Endothelial cell (in vitro differentiated cells): ENCODE results near the gene CDKAL1. TPM values are rescaled to one million over a fixed set of nuclear protein-coding genes. Genes with fewer than 3 reads are reported as not detected.

Experiments used
- DNase-seq: peaks from one replicate; pipeline ENCODE4 v3.0.0; 2021; ENCODE audit warnings: low spot score
- H3K27ac Mint-ChIP-seq: one replicate; pipeline ENCODE4 v1.8.0; 2021; ENCODE audit warnings: mixed read lengths, inconsistent platforms; ENCODE audit not compliant: unreplicated experiment
- H3K27me3 Mint-ChIP-seq: one replicate; pipeline ENCODE4 v1.8.0; 2021; ENCODE audit warnings: mild to moderate bottlenecking, moderate library complexity, mixed read lengths, inconsistent platforms; ENCODE audit not compliant: unreplicated experiment
- H3K36me3 Mint-ChIP-seq: one replicate; pipeline ENCODE4 v1.8.0; 2021; ENCODE audit warnings: mild to moderate bottlenecking, low read depth, mixed read lengths, inconsistent platforms; ENCODE audit not compliant: unreplicated experiment
- H3K4me1 Mint-ChIP-seq: one replicate; pipeline ENCODE4 v1.8.0; 2021; ENCODE audit warnings: mild to moderate bottlenecking, mixed read lengths, inconsistent platforms; ENCODE audit not compliant: unreplicated experiment
- H3K4me3 Mint-ChIP-seq: one replicate; pipeline ENCODE4 v1.8.0; 2021; ENCODE audit warnings: mild to moderate bottlenecking, mixed read lengths, inconsistent platforms; ENCODE audit not compliant: unreplicated experiment
- H3K9me3 Mint-ChIP-seq: one replicate; pipeline ENCODE4 v1.8.0; 2021; ENCODE audit warnings: mixed read lengths, inconsistent platforms; ENCODE audit not compliant: unreplicated experiment
- CTCF ChIP-seq: fragments of 200-600 bp; sonication (generic); IDR thresholded peaks from one replicate; pipeline ENCODE4 v1.5.0; 2021; ENCODE audit warnings: antibody characterized with exemption; ENCODE audit not compliant: unreplicated experiment
- total RNA-seq: library from RNA; stranded (reverse); fragmentation: NEBNext Ultra II Directional; extraction: Animal tissue kit (Norgen Biotek cat#: 25700); gene quantifications from one replicate; pipeline ENCODE4 v1.2.1, GENCODE V29; 2021; ENCODE audit not compliant: unreplicated experiment

The CDKAL1 gene
- total RNA-seq, 1 donor from 2014 or later, result 43.9 TPM

- DNase-seq, result no peak
- H3K9me3 Mint-ChIP-seq, result no peaks in the 10 kb centered on the region
- H3K4me1 Mint-ChIP-seq, result peaks cover 8% of the 10 kb centered on the region
- TF ChIP-seq CTCF, result no peak
- H3K4me3 Mint-ChIP-seq, result no peak overlapping the region
- no peaks in the 10 kb centered on the region for H3K27me3 Mint-ChIP-seq
- H3K27ac Mint-ChIP-seq, result no peak overlapping the region
- no peaks in the 10 kb centered on the region for H3K36me3 Mint-ChIP-seq
Measured at GRCh38 chr6:20954315-20954714, 420.1 kb downstream of the CDKAL1 start.

- H3K4me1 Mint-ChIP-seq, result peaks cover 8% of the 10 kb centered on the region
- DNase-seq, result no peak
- no peak overlapping the region for H3K4me3 Mint-ChIP-seq
- H3K9me3 Mint-ChIP-seq, result no peaks in the 10 kb centered on the region
- H3K27me3 Mint-ChIP-seq, result no peaks in the 10 kb centered on the region
- no peak overlapping the region for H3K27ac Mint-ChIP-seq
- no peak for TF ChIP-seq CTCF
- no peaks in the 10 kb centered on the region for H3K36me3 Mint-ChIP-seq
Measured at GRCh38 chr6:20955131-20955530, 420.9 kb downstream of the CDKAL1 start.

GRCh38 chr6:20955751-20956150, 421.5 kb downstream of the CDKAL1 start:
- TF ChIP-seq CTCF, result no peak
- Mint-ChIP-seq H3K4me1 (peaks cover 8% of the 10 kb centered on the region), H3K27ac (no peak overlapping the region), H3K27me3 (no peaks in the 10 kb centered on the region), H3K36me3 (no peaks in the 10 kb centered on the region), H3K4me3 (no peak overlapping the region), H3K9me3 (no peaks in the 10 kb centered on the region)
- DNase-seq, result no peak

- Mint-ChIP-seq H3K27ac (no peak overlapping the region), H3K9me3 (no peaks in the 10 kb centered on the region), H3K27me3 (no peaks in the 10 kb centered on the region), H3K36me3 (no peaks in the 10 kb centered on the region), H3K4me3 (no peak overlapping the region), H3K4me1 (no peaks in the 10 kb centered on the region)
- no peak for DNase-seq
- no peak for TF ChIP-seq CTCF
Measured at GRCh38 chr6:20960067-20960466, 425.8 kb downstream of the CDKAL1 start.

GRCh38 chr6:20965276-20965675, 431.0 kb downstream of the CDKAL1 start:
- no peak for TF ChIP-seq CTCF
- no peaks in the 10 kb centered on the region for H3K27me3 Mint-ChIP-seq
- no peak for DNase-seq
- peaks cover 4% of the 10 kb centered on the region for H3K9me3 Mint-ChIP-seq
- peaks cover 9% of the 10 kb centered on the region for H3K36me3 Mint-ChIP-seq
- no peaks in the 10 kb centered on the region for H3K4me1 Mint-ChIP-seq
- no peak overlapping the region for H3K4me3 Mint-ChIP-seq
- H3K27ac Mint-ChIP-seq, result no peak overlapping the region
